ENCODE measurements around the gene MEPCE.

Gene MEPCE

GRCh38 chr7:100469227-100470044 is 39.8 kb downstream of the MEPCE start:
- no peak overlapping the region for H3K27ac ChIP-seq (ENCODE audit: low read depth, low read length)
- peaks cover 33% of the 10 kb centered on the region for H3K4me1 ChIP-seq (ENCODE audit: insufficient read depth, low read length)
- no peaks in the 10 kb centered on the region for H3K9me3 ChIP-seq (ENCODE audit: low read length)
- H3K36me3 ChIP-seq (ENCODE audit: insufficient read depth, low read length): peaks cover 12% of the 10 kb centered on the region
- H3K4me3 ChIP-seq (ENCODE audit: low read depth in 1 of 2, low read length in 2 of 2): no peak overlapping the region
- H3K9ac ChIP-seq (ENCODE audit: low read length): no peak overlapping the region
- no peaks in the 10 kb centered on the region for H3K27me3 ChIP-seq (ENCODE audit: control insufficient read depth in 1 of 2, insufficient read depth in 2 of 2, low read length in 2 of 2)

GRCh38 chr7:100471021-100471420 is 41.4 kb downstream of the MEPCE start:
- no peaks in the 10 kb centered on the region for H3K9me3 ChIP-seq (ENCODE audit: low read length)
- H3K36me3 ChIP-seq (ENCODE audit: insufficient read depth, low read length): peaks cover 19% of the 10 kb centered on the region
- no peaks in the 10 kb centered on the region for H3K27me3 ChIP-seq (ENCODE audit: control insufficient read depth in 1 of 2, insufficient read depth in 2 of 2, low read length in 2 of 2)
- no peak overlapping the region for H3K27ac ChIP-seq (ENCODE audit: low read depth, low read length)
- no peak overlapping the region for H3K9ac ChIP-seq (ENCODE audit: low read length)
- H3K4me3 ChIP-seq (ENCODE audit: low read depth in 1 of 2, low read length in 2 of 2): no peak overlapping the region
- peaks cover 41% of the 10 kb centered on the region for H3K4me1 ChIP-seq (ENCODE audit: insufficient read depth, low read length)

GRCh38 chr7:100472121-100472851 is 42.7 kb downstream of the MEPCE start:
- no peaks in the 10 kb centered on the region for H3K9me3 ChIP-seq (ENCODE audit: low read length)
- H3K4me1 ChIP-seq (ENCODE audit: insufficient read depth, low read length): peaks cover 53% of the 10 kb centered on the region
- H3K36me3 ChIP-seq (ENCODE audit: insufficient read depth, low read length): peaks cover 19% of the 10 kb centered on the region
- no peaks in the 10 kb centered on the region for H3K27me3 ChIP-seq (ENCODE audit: control insufficient read depth in 1 of 2, insufficient read depth in 2 of 2, low read length in 2 of 2)
- no peak overlapping the region for H3K27ac ChIP-seq (ENCODE audit: low read depth, low read length)
- H3K4me3 ChIP-seq (ENCODE audit: low read depth in 1 of 2, low read length in 2 of 2): no peak overlapping the region
- H3K9ac ChIP-seq (ENCODE audit: low read length): no peak overlapping the region

GRCh38 chr7:100472854-100473499 is 43.3 kb downstream of the MEPCE start:
- H3K9me3 ChIP-seq (ENCODE audit: low read length): no peaks in the 10 kb centered on the region
- H3K4me3 ChIP-seq (ENCODE audit: low read depth in 1 of 2, low read length in 2 of 2): no peak overlapping the region
- no peaks in the 10 kb centered on the region for H3K27me3 ChIP-seq (ENCODE audit: control insufficient read depth in 1 of 2, insufficient read depth in 2 of 2, low read length in 2 of 2)
- peaks cover 50% of the 10 kb centered on the region for H3K4me1 ChIP-seq (ENCODE audit: insufficient read depth, low read length)
- H3K9ac ChIP-seq (ENCODE audit: low read length): no peak overlapping the region
- H3K27ac ChIP-seq (ENCODE audit: low read depth, low read length): no peak overlapping the region
- H3K36me3 ChIP-seq (ENCODE audit: insufficient read depth, low read length): peaks cover 19% of the 10 kb centered on the region

GRCh38 chr7:100475549-100475948 is 45.9 kb downstream of the MEPCE start:
- Histone ChIP-seq H3K4me3 (ENCODE audit: low read depth in 1 of 2, low read length in 2 of 2) (peak overlapping the region in 1 of 2 donors; percentile 82), H3K4me1 (ENCODE audit: insufficient read depth, low read length) (peaks cover 47% of the 10 kb centered on the region), H3K9me3 (ENCODE audit: low read length) (no peaks in the 10 kb centered on the region), H3K36me3 (ENCODE audit: insufficient read depth, low read length) (peaks cover 19% of the 10 kb centered on the region), H3K27me3 (ENCODE audit: control insufficient read depth in 1 of 2, insufficient read depth in 2 of 2, low read length in 2 of 2) (no peaks in the 10 kb centered on the region), H3K9ac (ENCODE audit: low read length) (peak overlapping the region; percentile 73), H3K27ac (ENCODE audit: low read depth, low read length) (peak overlapping the region; percentile 78)

GRCh38 chr7:100476101-100476780 is 46.6 kb downstream of the MEPCE start:
- Histone ChIP-seq H3K9ac (ENCODE audit: low read length) (peak overlapping the region; percentile 73), H3K27ac (ENCODE audit: low read depth, low read length) (peak overlapping the region; percentile 78), H3K27me3 (ENCODE audit: control insufficient read depth in 1 of 2, insufficient read depth in 2 of 2, low read length in 2 of 2) (no peaks in the 10 kb centered on the region), H3K4me3 (ENCODE audit: low read depth in 1 of 2, low read length in 2 of 2) (peak overlapping the region; percentile 71 to 82), H3K36me3 (ENCODE audit: insufficient read depth, low read length) (peaks cover 19% of the 10 kb centered on the region), H3K4me1 (ENCODE audit: insufficient read depth, low read length) (peaks cover 47% of the 10 kb centered on the region), H3K9me3 (ENCODE audit: low read length) (no peaks in the 10 kb centered on the region)

- peak overlapping the region; percentile 84 for H3K9ac ChIP-seq (ENCODE audit: low read length)
- H3K27me3 ChIP-seq (ENCODE audit: control insufficient read depth in 1 of 2, insufficient read depth in 2 of 2, low read length in 2 of 2): no peaks in the 10 kb centered on the region
- H3K27ac ChIP-seq (ENCODE audit: low read depth, low read length): peak overlapping the region; percentile 88
- H3K4me3 ChIP-seq (ENCODE audit: low read depth in 1 of 2, low read length in 2 of 2): peak overlapping the region; percentile 71 to 82
- no peaks in the 10 kb centered on the region for H3K9me3 ChIP-seq (ENCODE audit: low read length)
- peaks cover 47% of the 10 kb centered on the region for H3K4me1 ChIP-seq (ENCODE audit: insufficient read depth, low read length)
- H3K36me3 ChIP-seq (ENCODE audit: insufficient read depth, low read length): peaks cover 19% of the 10 kb centered on the region
Measured at GRCh38 chr7:100476903-100477870, 47.6 kb downstream of the MEPCE start.

GRCh38 chr7:100477871-100478267 is 48.2 kb downstream of the MEPCE start:
- Histone ChIP-seq H3K36me3 (ENCODE audit: insufficient read depth, low read length) (peaks cover 19% of the 10 kb centered on the region), H3K27me3 (ENCODE audit: control insufficient read depth in 1 of 2, insufficient read depth in 2 of 2, low read length in 2 of 2) (no peaks in the 10 kb centered on the region), H3K4me3 (ENCODE audit: low read depth in 1 of 2, low read length in 2 of 2) (peak overlapping the region; percentile 71 to 82), H3K9me3 (ENCODE audit: low read length) (no peaks in the 10 kb centered on the region), H3K4me1 (ENCODE audit: insufficient read depth, low read length) (peaks cover 49% of the 10 kb centered on the region), H3K9ac (ENCODE audit: low read length) (peak overlapping the region; percentile 84), H3K27ac (ENCODE audit: low read depth, low read length) (peak overlapping the region; percentile 88)

- Histone ChIP-seq H3K4me3 (ENCODE audit: low read depth in 1 of 2, low read length in 2 of 2) (peak within 1 kb of the TSS; percentile 82 to 90), H3K27ac (ENCODE audit: low read depth, low read length) (peak within 1 kb of the TSS; percentile 99), H3K36me3 (ENCODE audit: insufficient read depth, low read length) (peaks cover 10% of the 10 kb centered on the region), H3K9ac (ENCODE audit: low read length) (peak within 1 kb of the TSS; percentile 84), H3K27me3 (ENCODE audit: control insufficient read depth in 1 of 2, insufficient read depth in 2 of 2, low read length in 2 of 2) (no peaks in the 10 kb centered on the region), H3K9me3 (ENCODE audit: low read length) (no peaks in the 10 kb centered on the region), H3K4me1 (ENCODE audit: insufficient read depth, low read length) (peaks cover 46% of the 10 kb centered on the region)
Measured at GRCh38 chr7:100478958-100479660, 49.5 kb downstream of the MEPCE start, which contains the start of gene TSC22D4. Gene TSC22D4 (minus strand): TSS chr7:100479214. CDS start chr7:100478038, 1,176 bp downstream.

- Histone ChIP-seq H3K36me3 (ENCODE audit: insufficient read depth, low read length) (no peaks in the 10 kb centered on the region), H3K9me3 (ENCODE audit: low read length) (no peaks in the 10 kb centered on the region), H3K4me3 (ENCODE audit: low read depth in 1 of 2, low read length in 2 of 2) (no peak overlapping the region), H3K4me1 (ENCODE audit: insufficient read depth, low read length) (peaks cover 22% of the 10 kb centered on the region), H3K27ac (ENCODE audit: low read depth, low read length) (no peak overlapping the region), H3K9ac (ENCODE audit: low read length) (no peak overlapping the region), H3K27me3 (ENCODE audit: control insufficient read depth in 1 of 2, insufficient read depth in 2 of 2, low read length in 2 of 2) (no peaks in the 10 kb centered on the region)
Measured at GRCh38 chr7:100481466-100481865, 51.8 kb downstream of the MEPCE start.
